NCI-H774 (cell line): Measurements from ENCODE around the gene ARHGAP26.
"Not testable (repeated sequence)": the region's sequence is repeated elsewhere in the genome, so short reads cannot be mapped to it uniquely, and the experiment has no call there.

ENCODE experiments used
- DNase-seq: peaks from one replicate; lab custom pipeline; 2025; lab: John Stamatoyannopoulos, UW

Gene ARHGAP26

DNA sequence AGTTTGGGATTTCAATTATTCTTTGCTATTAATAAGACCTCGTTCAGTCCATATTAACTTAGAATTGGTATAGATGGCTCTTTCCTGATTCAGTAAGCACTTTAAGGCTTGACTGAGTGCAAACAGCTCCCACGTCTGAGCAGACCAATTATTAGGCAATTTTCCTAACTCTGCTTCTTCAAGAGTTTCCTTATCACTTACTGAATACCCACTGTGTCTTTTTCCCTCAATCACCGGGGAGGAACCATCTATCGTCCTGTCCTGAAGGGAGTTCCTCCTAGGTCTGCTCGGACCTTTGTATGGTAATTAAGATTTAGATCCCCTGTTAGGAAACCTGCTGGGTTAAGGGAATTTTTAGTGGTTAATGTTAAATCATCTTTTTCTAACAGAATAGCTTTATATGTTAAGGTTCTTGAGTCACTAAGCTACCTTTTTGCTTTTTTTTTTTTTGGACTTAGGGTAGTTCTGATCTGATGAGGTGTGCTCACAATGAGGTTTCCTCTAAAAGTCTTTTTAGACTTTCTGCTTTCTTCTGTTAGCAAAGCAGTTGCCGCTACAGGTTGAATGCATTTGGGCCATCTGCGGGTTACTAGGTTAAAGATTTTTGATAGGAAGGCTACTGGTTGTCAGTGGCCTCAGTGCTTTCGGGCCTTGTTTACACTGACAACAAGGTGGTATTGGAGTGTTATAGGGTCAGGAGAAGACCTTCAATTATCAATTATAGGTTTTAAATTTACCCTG, 322.7 kb downstream of the ARHGAP26 start:
- not testable (repeated sequence) for DNase-seq

DNA sequence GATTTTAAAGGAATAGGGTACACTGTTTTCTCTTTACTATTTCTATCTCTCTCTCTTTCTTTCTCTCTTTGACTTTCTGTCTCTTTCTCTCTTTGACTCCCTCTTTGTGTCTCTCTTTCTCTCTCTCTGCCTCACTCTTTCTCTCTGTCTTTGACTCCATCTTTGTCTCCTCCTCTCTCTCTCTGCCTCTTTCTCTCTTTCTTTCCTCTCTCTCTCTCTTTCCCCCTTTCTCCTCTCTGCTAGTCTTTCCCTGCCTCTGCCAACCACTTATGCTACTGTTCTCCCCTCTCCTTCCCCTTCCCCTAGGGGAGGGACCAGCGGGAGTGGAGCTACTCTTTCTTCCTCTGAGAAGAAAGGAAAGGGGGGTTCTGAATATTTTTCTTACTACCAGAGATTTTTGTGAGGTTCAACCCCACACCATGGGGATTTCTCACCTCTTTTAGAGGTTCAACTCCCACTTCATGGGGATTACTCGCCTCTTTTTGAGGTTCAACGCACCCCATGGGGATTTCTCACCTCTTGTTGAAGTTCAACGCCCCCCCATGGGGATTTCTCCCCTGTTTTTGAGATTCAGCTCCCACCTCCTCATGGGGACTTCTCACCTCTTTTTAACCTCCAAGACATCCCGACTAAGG, 323.4 kb downstream of the ARHGAP26 start:
- DNase-seq, result no peak

DNA sequence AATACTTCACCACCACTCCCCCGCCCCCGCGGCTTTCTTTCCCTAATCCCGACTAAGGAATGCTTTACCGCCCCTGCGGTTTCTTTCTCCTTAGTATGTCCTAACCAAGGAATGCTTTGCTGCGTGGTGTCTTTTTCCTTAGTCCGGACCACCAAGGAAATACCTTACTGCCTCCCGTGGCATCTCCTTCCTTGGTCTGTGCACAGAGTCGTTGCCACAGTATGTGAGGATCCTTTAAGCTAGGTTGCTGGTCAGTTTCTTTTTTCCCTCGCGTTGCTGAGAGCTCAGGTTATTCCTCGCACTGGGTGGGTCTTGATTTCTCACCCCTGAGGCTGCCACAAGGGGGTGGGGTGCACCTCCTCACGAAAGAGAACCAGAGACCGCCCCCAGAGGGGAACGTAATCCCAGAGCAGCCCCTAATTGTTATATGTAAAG, 323.9 kb downstream of the ARHGAP26 start:
- DNase-seq, result no peak

DNA sequence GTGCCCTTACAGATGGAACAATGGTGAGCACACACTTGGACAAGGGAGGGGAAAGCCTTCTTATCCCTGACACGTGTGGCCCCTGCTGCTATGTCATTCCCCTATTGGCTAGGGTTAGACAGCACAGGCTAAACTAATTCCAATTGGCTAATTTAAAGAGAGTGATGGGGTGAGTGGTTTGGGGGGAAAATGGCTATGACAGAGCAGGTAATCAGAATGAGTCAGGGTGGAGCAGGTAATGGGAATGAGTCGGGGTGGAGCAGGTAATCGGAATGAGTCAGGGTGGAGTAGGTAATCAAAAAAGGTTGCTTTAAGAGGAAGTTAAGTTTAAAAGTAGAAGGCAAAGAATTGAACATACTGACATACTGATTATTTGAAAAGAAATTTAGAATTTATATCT, 324.4 kb downstream of the ARHGAP26 start:
- DNase-seq, result not testable (repeated sequence)

DNA sequence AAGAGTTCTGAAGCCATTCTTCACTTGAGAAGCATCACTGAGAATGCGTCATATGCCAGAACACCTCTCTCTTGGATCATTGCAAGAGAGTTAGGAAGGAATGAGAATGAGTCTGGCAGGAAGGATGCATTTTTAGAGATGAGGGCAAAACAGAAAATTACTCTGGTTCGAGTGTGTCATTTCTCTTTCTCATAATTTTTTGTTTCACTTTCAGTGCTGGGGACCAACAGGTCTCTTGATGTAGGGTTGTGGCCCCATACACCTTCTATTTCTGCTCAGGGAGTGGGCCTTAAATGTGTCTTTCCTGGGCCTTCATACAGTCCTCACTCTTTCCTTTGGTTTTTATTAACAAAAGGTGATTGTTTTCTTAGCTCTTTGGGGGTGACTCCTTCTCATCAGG, 330.9 kb downstream of the ARHGAP26 start:
- no peak for DNase-seq

DNA sequence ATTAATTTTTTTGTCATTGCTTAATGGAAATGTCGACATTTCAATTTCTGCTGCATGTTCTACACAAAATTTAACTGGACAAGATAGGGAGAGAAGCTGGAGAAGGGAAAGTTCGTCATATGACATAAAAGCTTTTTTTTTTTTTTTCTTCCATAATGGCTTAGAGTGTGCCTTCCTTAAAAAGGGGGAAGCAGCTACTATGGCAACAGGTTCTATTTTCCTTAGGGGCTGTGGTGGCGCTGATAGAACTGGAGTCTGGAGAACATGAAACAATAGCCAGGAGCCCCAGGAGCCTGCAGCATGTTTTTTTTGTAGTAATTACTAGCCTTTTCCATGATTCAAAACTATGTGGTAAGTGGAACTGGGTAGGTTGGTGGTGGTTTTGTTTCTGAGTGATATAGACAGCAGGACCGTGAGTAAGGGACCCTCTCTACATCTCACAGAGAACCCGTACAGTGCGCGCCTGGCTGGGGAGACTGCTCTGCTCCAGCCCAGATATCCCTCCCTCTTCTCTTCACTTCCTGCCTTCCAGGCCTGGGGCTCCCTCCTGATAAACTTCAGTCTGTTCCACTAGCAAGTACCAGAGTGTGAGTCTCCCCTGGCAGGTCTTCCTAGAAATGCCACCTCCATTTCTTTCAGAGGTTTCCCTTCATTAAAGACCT, 331.7 kb downstream of the ARHGAP26 start:
- DNase-seq, result no peak

DNA sequence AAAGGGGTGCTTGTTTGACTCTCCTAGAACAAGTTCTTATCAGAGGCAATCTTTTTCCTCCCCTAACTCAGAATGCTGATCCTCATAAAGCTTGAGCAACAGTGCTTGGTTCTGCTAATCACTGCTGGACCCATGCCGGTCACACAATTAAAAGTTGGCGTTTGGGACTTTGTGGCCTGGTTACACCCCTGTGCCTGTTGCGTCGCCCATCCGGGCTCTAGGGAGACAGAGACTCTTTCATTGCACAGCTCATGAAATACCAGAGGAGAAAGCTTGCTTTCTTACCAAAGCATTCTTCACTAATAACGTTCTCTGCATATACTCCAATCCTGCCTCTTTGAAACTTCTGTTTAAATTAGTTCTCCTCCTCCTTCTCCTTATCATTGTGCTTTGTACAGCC, 332.2 kb downstream of the ARHGAP26 start:
- no peak for DNase-seq

DNA sequence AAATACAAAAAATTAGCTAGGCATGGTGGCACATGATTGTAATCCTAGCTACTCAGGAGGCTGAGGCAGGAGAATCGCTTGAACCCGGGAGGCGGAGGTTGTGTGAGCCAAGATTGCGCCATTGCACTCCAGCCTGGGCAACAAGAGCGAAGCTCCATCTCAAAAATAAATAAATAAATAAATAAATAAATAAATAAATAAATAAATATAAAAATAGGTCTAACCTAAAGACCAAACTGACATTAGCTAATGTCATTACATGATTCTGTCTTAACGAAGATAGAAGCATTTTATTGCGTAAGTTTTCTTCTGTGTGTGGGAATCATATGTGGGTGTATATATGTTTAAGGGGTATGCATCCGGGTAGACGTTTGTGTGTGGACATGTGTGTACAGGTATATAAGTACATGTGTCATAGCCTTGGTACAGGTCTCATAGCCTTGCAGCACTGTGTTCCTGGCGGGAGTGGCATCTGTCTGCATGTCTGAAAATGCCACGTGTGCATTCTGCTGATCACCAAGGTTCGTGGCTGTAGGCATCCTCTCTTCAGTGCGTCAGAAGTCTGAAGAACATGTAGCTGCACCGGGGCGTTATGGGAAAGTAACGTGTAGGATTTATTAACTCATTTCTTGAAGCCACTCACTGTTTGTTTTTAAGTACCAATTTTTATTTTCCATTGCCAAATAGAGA, 335.2 kb downstream of the ARHGAP26 start:
- DNase-seq, result no peak

DNA sequence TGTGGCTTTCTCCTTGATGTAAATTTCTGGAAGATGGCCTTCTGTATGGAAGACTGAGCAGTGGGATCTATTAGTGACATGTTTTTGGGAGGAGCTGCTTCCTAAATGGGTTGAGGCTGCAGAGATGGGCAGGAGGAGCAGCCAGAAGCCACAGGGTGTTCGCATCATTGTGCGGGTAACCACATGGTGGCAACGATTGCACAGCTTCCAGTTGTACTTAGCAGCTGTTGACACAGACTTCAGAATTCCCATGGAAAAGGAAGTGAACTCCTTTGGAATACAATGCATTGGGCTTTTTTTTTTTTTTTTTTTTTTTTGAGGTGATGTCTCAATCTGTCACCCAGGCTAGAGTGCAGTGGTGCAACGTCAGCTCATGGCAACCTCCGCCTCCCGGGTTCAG, 336.0 kb downstream of the ARHGAP26 start:
- DNase-seq, result no peak

DNA sequence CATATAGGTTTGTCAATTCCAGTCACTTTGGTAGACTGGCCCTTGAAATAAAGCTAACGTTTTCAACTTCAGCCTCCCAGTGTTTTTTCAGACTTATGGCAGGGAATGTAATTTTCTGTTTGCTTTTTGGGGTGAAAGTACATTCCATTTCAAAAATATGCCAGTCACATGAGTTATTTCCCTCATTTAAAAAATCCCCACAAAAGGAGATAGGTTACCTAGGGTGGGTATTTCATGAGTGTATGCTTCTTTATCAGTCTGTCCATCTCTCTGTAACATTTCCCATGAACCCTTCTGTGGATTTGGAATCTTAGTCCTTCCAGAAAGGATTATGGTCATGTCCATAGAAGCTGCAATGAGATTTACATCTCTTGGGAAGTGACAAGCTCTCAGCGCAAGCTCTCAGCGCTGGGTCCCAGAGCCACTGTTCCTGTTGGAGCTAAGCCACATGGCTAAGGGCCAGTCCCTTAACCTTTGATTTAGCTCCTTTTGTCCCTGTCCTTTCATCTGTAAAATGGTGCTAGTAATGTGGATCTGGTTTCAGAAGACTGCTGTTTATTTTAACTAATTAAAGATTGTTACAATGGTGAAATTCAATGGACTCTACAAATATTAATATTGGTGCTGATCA, 338.4 kb downstream of the ARHGAP26 start:
- peak; percentile 72 for DNase-seq

DNA sequence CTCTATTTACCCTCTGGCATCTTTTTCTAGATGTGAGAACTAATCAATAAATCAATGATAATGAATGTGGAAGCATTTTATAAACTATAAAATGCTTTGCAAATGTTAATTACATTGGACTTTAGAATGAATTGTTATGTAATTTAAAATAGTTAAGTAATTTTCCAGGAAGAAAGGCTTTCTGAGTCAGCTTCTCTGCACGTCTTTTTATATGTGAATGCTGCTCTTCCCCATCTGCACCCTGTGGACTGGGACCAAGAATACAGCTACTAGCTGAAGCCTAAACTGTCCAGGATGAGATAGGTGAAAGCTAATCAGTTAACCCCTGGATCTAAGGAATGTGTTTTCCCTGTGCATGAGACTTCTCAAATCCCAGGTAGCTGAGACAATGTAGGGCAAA, 340.4 kb downstream of the ARHGAP26 start:
- no peak for DNase-seq

DNA sequence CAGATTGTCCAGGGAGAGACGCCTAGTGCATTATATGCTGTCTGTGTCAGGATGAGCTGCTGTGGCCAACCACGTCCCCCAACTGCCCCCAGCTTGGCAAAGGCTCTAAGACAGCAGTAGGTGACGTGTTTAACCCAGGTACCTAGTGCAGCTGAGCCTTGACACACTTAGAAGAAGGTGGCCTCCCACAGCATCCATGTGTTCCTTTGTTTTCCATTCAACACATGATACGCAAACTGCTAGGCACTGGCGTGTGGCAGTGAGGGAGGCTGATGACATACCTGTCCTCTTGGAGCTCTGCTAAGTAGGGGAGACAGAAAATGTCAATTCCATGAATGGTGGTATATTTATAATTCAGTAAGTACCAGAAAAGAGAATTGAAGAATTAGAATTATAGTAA, 341.6 kb downstream of the ARHGAP26 start:
- no peak for DNase-seq

DNA sequence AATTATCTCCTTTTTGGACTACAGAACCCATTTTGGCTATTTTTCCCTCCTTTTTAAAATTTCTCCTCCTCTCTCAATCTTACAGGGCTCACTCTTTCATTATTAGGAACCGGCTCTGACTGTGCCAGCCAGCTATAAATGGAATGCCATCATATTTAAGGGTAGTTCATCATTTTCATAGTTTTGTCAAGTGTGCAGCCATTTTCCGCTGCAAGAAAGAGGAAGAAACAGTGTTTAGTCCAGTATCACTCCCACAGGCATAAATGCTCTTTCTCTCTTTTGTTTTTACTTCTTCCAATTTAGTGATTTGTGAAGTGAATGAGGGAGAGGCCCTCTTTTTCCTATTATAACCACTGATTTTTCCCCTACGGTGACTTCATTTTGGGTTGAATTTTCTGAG, 343.3 kb downstream of the ARHGAP26 start:
- DNase-seq, result no peak

DNA sequence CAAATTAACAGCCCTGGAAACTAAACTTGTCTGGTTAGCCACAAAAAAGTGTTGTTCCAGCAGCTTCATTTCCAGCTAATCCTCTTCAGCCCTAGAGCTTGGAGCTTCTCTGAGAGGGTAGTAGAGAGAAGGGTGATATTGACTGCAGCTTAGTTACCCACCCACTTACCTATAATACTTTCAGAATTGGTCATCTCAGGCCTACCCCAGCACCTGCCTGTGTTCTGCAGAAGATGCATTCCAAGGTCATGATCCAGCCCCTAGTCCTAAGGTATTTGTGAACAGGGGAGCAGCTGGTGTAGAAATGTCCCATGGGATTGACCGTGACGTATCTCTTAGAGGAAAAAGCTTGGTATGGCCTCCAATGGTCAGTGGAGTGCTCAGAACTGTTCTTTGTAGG, 344.3 kb downstream of the ARHGAP26 start:
- no peak for DNase-seq

DNA sequence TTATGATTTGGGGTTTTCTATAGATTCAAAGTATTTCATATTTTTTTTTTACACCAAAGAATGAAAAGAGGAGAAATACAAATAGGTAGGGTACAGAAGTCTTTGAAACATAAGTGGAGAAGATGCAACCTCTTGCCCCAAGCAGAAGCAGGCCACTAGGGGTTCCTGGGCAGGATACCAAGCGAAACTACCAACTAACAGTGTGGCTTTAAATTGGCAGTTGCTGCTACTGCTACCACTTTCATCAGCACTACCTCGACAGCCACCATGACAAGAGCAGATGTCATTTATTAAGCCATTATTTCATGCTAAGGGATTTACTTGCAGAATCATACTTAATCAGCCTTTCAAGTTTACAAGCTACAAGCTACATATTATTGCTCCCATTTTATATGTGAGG, 345.2 kb downstream of the ARHGAP26 start:
- DNase-seq, result no peak

DNA sequence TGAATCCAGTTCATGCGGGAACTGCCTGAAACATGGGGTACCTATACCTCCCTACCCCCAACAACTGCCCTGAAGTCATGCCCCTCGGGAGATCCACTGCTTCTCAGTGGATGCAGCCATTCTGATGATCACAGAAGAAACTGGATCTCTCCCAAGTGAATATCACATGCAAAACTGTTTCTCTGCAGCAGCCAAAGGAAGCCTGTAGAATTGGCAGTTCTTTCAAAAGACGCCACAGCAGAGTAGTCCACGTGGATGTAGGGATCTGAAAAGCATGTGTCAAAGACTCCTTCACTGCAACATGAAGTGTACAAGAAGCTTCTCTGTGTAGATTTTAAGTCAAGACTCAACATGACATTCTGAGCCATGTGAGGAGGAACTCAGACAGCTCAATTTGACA, 346.6 kb downstream of the ARHGAP26 start:
- no peak for DNase-seq

DNA sequence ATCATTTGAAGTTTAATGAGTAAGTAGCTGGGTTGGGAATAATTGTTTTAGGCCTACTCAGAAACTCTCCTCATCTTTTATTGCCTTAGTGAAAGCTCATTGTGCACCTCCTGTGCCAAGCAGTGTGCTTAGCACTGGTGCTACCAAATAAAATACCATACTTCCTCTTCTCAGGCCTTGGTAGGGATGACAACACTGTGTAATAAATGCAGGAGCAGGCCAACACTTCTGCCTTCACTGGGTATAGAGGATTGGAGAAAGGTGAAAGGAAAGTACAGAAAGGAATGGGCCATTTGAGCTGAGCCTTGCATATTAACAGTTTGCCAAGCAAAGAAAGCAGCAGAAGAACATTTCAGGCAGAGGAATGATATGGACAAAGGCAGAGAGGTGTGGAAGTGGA, 347.6 kb downstream of the ARHGAP26 start:
- DNase-seq, result no peak

DNA sequence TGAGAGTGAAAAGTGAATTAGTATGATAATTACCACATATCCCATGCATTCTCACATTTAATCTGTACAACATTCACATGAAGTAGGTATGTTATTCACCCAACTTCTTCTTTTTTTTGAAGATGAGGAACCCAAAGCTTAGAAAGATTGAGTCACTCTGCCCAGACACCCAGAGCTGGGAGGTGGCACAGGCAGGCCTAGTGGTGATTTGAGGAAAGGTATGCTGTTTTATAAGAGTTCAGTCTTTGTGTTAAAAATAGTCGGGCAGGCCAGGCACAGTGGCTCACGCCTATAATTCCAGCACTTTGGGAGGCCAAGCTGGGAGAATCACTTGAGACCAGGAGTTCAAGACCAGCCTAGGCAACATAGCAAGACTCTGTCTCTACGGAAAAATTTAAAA, 348.0 kb downstream of the ARHGAP26 start:
- no peak for DNase-seq

DNA sequence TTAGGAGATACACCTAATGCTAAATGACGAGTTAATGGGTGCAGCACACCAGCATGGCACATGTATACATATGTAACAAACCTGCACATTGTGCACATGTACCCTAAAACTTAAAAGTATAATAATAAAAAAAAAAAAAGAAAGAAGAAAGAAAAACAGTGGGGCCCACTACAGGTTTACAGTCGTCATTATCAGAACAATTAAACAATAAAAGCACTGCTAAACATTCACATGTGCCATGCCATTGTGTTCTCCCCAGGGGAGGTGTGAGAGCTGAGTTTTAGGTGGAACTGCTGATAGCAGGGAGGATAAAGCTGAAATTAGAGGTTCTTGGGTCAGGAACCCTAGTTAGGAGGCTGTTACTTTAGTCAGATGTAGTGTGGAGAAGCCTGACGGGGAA, 348.6 kb downstream of the ARHGAP26 start:
- DNase-seq, result not testable (repeated sequence)

DNA sequence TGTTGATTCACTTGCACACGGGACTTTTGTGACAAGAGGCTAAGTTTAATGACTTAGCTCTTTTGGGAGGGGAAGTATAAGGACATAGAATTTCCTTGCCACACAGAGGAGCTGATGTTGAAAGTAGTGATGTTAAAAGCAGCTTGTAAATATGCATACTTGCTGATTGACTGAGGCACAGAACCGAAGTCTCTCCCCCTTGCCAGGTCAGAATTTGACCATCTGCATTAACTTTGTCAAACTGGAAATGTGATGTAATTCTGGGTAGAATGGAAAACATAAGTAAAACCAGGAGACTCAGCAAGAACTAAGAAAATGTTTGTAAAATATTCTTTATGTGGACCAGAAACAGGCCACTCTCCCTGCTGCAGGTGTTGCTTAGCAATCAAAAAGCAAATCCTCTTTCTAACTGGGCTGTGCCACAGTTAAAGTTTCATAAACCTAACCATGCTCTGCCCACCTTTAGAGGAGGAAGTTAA, 349.2 kb downstream of the ARHGAP26 start:
- no peak for DNase-seq

DNA sequence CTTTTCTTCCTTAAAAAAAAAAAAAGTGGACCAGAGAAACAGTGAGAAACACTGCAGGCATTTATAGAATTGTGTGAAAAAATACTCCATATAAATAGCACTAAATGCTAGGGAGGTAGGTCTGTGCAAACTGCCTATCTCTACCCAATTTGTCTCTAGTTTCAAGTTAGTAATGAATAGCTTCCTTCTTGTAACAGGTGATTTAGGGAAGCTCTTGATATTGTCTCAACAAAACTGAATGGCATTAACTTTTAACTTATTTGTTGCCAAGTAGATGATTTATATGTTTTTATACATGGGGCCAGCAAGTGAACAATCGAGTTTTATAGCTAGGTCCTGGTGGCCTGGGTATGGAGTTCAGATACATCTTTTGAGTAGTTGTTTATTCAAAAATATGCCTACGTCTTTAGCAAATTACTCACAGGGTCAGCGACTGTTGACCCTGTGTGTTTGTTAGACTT, 349.7 kb downstream of the ARHGAP26 start:
- DNase-seq, result no peak
